Upper lobe of right lung (tissue), 1 donor: ENCODE measurements around the gene HIPK3. TPM values are rescaled to one million over a fixed set of nuclear protein-coding genes. Genes with fewer than 3 reads are reported as not detected.

Source experiments
- ATAC-seq: fragments of 200-7000 bp; cut with Tn5 transposase; one replicate; pipeline ENCODE4 v1.9.1; 2020; ENCODE audit warnings: mild to moderate bottlenecking, moderate library complexity
- DNase-seq: peaks from one replicate; pipeline ENCODE4 v3.0.0-alpha.2; 2020
- H3K27ac ChIP-seq: fragments of 200-600 bp; one replicate; pipeline ENCODE4 v1.8.0; 2022
- H3K27me3 ChIP-seq: fragments of 200-600 bp; one replicate; pipeline ENCODE4 v1.8.0; 2022; ENCODE audit warnings: mild to moderate bottlenecking
- H3K36me3 ChIP-seq: fragments of 200-600 bp; one replicate; pipeline ENCODE4 v1.8.0; 2022
- H3K4me1 ChIP-seq: fragments of 200-600 bp; one replicate; pipeline ENCODE4 v1.8.0; 2022
- H3K4me3 ChIP-seq: fragments of 200-600 bp; one replicate; pipeline ENCODE4 v1.8.0; 2022; ENCODE audit warnings: mild to moderate bottlenecking
- H3K9me3 ChIP-seq: fragments of 200-600 bp; one replicate; pipeline ENCODE4 v1.8.0; 2022
- intact Hi-C: fragments of 100-400 bp; cut with DNase I; formaldehyde crosslinking; loops from one replicate; pipeline ENCODE4 v1.11.0; 2022
- total RNA-seq: library from RNA; stranded (reverse); fragmentation: NEBNext Ultra II Directional; extraction: Animal tissue kit (Norgen Biotek cat#: 25700); gene quantifications from one replicate; pipeline ENCODE4 v1.2.1, GENCODE V29; 2021
- TF ChIP-seq, protein P1 (sequence below): fragments of 200-600 bp; IDR thresholded peaks from one replicate; pipeline ENCODE4 v1.8.0; 2022; ENCODE audit warnings: antibody characterized with exemption
- donor health status: DM: no; HTN: yes; CAD: no; lungs with severe emphysema.

Gene HIPK3
- total RNA-seq, 1 donor from 2014 or later: 146 TPM

DNA sequence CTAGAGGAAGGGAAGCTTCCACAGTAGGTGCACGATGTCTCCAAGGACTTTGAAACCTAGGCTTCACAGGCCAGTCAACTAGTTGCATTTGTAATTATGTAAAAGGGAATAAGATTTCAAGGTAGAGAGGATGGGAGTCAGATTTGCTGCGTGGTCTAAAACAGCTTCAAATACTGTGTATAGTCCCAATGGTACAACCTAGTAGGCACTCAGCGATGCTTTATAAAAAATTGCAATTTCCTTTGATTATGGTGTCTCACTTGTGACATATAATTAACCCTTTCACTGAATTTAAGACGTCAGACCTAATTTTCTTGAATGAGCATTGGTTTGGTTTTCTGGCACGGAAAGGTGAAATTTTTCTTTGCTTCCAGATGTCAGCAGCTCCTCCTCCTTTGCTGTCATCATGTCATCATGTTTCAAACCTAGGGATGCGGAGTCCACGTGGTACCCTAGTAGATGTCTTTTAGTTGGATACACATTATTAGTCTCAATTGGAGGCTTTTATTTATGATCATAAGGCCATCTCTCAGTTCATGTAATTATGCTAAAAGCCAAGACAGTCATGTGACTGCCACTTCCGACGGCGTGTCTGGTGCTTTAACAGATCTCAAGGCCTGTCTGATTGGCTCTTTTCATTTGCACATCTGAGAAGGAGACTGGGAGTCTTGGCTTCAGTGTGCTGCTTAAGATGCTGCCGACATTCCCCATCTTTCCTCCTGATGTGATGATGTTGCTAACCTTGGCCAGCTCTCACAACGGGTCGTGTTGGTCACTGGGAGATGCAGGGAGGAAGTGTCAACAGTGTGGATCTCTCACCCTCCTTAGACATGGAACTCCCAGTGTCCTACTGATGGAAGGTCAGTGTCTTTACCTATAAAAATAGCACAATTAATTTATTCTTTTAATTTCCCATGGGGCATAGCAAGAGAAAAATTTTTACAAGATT is 134.0 kb downstream of the HIPK3 start:
- no peak overlapping the region for H3K4me3 ChIP-seq
- ATAC-seq (no peak), DNase-seq (no peak)
- no peaks in the 10 kb centered on the region for H3K36me3 ChIP-seq
- no peak overlapping the region for H3K27ac ChIP-seq
- H3K27me3 ChIP-seq: no peaks in the 10 kb centered on the region
- TF ChIP-seq, protein P1, sequence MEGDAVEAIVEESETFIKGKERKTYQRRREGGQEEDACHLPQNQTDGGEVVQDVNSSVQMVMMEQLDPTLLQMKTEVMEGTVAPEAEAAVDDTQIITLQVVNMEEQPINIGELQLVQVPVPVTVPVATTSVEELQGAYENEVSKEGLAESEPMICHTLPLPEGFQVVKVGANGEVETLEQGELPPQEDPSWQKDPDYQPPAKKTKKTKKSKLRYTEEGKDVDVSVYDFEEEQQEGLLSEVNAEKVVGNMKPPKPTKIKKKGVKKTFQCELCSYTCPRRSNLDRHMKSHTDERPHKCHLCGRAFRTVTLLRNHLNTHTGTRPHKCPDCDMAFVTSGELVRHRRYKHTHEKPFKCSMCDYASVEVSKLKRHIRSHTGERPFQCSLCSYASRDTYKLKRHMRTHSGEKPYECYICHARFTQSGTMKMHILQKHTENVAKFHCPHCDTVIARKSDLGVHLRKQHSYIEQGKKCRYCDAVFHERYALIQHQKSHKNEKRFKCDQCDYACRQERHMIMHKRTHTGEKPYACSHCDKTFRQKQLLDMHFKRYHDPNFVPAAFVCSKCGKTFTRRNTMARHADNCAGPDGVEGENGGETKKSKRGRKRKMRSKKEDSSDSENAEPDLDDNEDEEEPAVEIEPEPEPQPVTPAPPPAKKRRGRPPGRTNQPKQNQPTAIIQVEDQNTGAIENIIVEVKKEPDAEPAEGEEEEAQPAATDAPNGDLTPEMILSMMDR: no peak
- intact Hi-C loops: no loop called here
- no peaks in the 10 kb centered on the region for H3K4me1 ChIP-seq
- H3K9me3 ChIP-seq: no peaks in the 10 kb centered on the region

DNA sequence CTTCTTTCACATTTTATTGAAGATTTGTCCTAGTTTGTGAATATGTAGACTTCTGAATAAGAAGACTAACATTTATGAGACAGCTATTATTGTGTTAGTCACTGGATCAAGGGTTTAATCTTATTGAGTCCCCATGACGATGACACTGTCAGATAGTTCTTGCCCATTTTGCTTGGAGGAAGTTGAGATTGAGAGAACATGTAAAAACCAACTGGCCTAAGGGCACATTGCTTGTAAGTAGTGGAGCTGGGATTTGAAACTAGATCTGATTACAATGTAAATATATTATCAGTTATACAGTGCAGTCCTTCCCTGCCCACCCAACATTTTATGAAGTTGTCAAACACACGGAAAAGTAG is 134.7 kb downstream of the HIPK3 start:
- DNase-seq (no peak), ATAC-seq (no peak)
- Histone ChIP-seq H3K9me3 (no peaks in the 10 kb centered on the region), H3K4me1 (no peaks in the 10 kb centered on the region), H3K27me3 (no peaks in the 10 kb centered on the region), H3K27ac (no peak overlapping the region), H3K36me3 (no peaks in the 10 kb centered on the region), H3K4me3 (no peak overlapping the region)
- TF ChIP-seq, protein P1: no peak
- intact Hi-C loops: no loop called here

DNA sequence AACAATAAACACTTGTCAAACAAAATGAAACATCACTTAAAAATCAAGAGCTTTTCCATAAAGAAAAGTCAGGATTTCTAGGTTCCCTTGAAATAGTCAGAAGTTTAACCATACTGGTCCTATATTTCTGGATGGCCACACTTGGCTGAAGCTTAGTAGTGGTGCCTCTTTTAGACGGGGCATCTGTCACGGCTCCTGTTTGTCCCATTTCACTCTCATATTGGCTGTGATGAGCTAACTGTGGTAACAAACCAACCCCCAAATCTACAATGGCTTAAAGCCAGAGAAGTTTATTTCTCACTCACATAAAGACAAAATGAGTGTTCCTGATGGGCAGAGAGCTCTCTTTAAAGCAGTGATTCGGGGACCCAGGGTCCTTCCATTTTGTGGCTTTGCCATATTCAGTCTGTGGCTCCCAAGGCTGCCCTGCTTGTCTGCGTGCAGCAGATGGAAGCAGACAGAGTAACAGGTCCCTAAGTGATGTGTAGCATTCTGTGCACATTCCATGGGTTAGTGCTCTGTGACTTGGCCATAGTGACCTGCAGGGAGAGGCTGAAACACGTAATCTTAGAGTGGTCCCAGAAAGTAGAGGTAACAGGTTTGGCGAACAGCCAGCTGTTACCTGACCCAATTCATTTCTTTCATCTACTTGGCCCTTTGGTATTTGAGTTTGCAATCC is 137.4 kb downstream of the HIPK3 start:
- Histone ChIP-seq H3K36me3 (no peaks in the 10 kb centered on the region), H3K4me3 (no peak overlapping the region), H3K4me1 (no peaks in the 10 kb centered on the region), H3K27ac (no peak overlapping the region), H3K27me3 (no peaks in the 10 kb centered on the region), H3K9me3 (no peaks in the 10 kb centered on the region)
- no peak for DNase-seq
- TF ChIP-seq, protein P1: no peak
- no peak for ATAC-seq
- intact Hi-C loops: no loop called here

DNA sequence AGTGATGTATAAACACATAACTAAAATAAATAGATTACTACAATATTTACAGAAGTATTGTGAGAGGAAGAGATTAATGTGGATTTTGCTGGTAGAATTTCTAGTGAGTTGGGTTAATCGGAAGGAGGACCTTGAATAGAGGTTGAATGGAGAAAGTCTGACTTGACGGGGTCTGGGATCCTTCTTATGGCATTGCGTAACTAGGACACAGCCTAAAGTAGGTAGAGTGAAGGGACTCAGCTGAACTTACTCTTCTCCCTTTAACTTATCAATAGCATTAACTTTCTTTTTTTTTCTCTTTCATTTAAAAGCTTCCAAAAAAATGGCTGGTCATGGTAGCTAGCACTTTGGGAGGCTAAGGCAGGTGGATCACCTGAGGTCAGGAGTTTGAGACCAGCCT is 139.2 kb downstream of the HIPK3 start:
- H3K4me1 ChIP-seq: no peaks in the 10 kb centered on the region
- H3K36me3 ChIP-seq: no peaks in the 10 kb centered on the region
- no peak overlapping the region for H3K27ac ChIP-seq
- H3K27me3 ChIP-seq: no peaks in the 10 kb centered on the region
- DNase-seq: no peak
- intact Hi-C loops: no loop called here
- H3K4me3 ChIP-seq: no peak overlapping the region
- no peaks in the 10 kb centered on the region for H3K9me3 ChIP-seq
- TF ChIP-seq, protein P1: no peak
- no peak for ATAC-seq

DNA sequence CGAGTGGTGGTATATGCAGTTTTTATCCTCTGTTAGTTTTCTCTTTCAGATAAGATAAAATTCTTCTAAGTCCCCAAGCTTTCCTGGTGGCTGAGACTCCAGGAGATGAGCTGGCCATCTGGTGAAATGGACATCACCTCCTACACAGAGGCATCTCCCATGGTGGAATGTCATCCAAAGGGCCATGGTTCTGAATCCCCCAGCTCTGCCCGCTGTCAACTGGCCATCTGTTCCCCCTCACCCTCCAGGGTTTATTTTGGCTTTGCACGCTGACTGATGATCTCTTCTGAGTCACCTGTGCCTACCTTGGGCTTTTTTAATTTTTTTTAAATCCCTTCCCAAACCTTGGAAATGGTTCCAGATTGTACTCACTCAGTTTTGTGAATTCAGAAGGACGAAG is 142.2 kb downstream of the HIPK3 start:
- intact Hi-C loops: no loop called here
- no peak for ATAC-seq

More for the DNA sequence above, 142.2 kb downstream of the HIPK3 start:
- Histone ChIP-seq H3K36me3 (no peaks in the 10 kb centered on the region), H3K4me3 (no peak overlapping the region), H3K27ac (no peak overlapping the region), H3K9me3 (no peaks in the 10 kb centered on the region), H3K4me1 (no peaks in the 10 kb centered on the region), H3K27me3 (no peaks in the 10 kb centered on the region)
- TF ChIP-seq, protein P1: no peak
- DNase-seq: no peak
